T-cell (primary cell): Measurements from ENCODE around the gene SNX2. TPM values are rescaled to one million over a fixed set of nuclear protein-coding genes. Genes with fewer than 3 reads are reported as not detected.

Experiments
- ATAC-seq, 4 experiments: fragments of 200-7000 bp in 3 of 4; fragments of 150-1000 bp in 1 of 4; cut with Tn5 transposase; replicated peaks in 1 of 4; 1 replicate in 3 of 4; 2 replicates in 1 of 4; pipeline ENCODE4 v1.10.0; 2021; ENCODE audit warnings: moderate library complexity in 3 of 4, mild to moderate bottlenecking in 2 of 4, moderate number of reproducible peaks in 1 of 4
- CTCF ChIA-PET, 2 donors: fragments of 300-600 bp; sonication (Branson Sonifier 250); formaldehyde crosslinking; loops; one replicate each; lab custom pipeline; 2022; ENCODE audit warnings: antibody characterized with exemption in 2 of 2; lab: Charles Lee
- POLR2A ChIA-PET, 2 donors: fragments of 300-600 bp; sonication (Branson Sonifier 250); formaldehyde crosslinking; loops; one replicate each; lab custom pipeline; 2022; ENCODE audit warnings: antibody characterized with exemption in 2 of 2; lab: Charles Lee
- DNase-seq, 35 experiments: peaks; one replicate each; pipeline versions ENCODE4 v3.0.0 to v3.0.0-alpha.2; 2013 to 2023
- H3K27ac ChIP-seq: one replicate; pipeline ENCODE4 v1.5.1; 2013; ENCODE audit warnings: low read length
- H3K27me3 ChIP-seq, 2 experiments: replicated peaks in 1 of 2; 1 replicate in 1 of 2; 2 replicates in 1 of 2; pipeline versions ENCODE4 v1.6.1 to v1.7.0; 2013; ENCODE audit warnings: low read length in 1 of 2, mixed read lengths in 1 of 2; ENCODE audit not compliant: control insufficient read depth in 2 of 2, insufficient read depth in 2 of 2; ENCODE audit errors: extremely low read depth in 1 of 2
- H3K36me3 ChIP-seq, 2 donors: 1 replicate in 1 of 2; 2 replicates in 1 of 2; pipeline versions ENCODE4 v1.6.1 to v1.7.0; 2013; ENCODE audit warnings: low read length in 1 of 2; ENCODE audit not compliant: control insufficient read depth in 2 of 2, insufficient read depth in 1 of 2; ENCODE audit errors: extremely low read depth in 1 of 2
- H3K4me1 ChIP-seq, 2 experiments: 1 replicate in 1 of 2; 2 replicates in 1 of 2; pipeline versions ENCODE4 v1.6.1 to v1.7.0; 2013; ENCODE audit warnings: low read length in 2 of 2, mixed read lengths in 1 of 2; ENCODE audit not compliant: insufficient read depth in 2 of 2, control insufficient read depth in 1 of 2; ENCODE audit errors: extremely low read depth in 1 of 2
- H3K4me3 ChIP-seq, 2 donors: 1 replicate in 1 of 2; 2 replicates in 1 of 2; pipeline versions ENCODE4 v1.5.1 to v1.7.0; 2013; ENCODE audit warnings: mild to moderate bottlenecking in 2 of 2, low read length in 1 of 2, moderate library complexity in 1 of 2; ENCODE audit not compliant: control insufficient read depth in 1 of 2; ENCODE audit errors: extremely low read depth in 1 of 2
- H3K9me3 ChIP-seq: 2 replicates; pipeline ENCODE4 v1.7.0; 2013
- H3K27ac Mint-ChIP-seq, 2 donors: one replicate each; pipeline ENCODE4 v1.8.0; 2020 to 2021; ENCODE audit warnings: mild to moderate bottlenecking in 2 of 2, mixed read lengths in 2 of 2
- H3K27me3 Mint-ChIP-seq, 2 donors: one replicate each; pipeline ENCODE4 v1.8.0; 2021 to 2022; ENCODE audit warnings: mixed read lengths in 2 of 2
- H3K36me3 Mint-ChIP-seq: one replicate; pipeline ENCODE4 v1.8.0; 2021; ENCODE audit warnings: mixed read lengths
- H3K4me1 Mint-ChIP-seq, 3 donors: one replicate each; pipeline ENCODE4 v1.8.0; 2020 to 2022; ENCODE audit warnings: mixed read lengths in 3 of 3, mild to moderate bottlenecking in 1 of 3
- H3K4me3 Mint-ChIP-seq, 3 donors: one replicate each; pipeline ENCODE4 v1.8.0; 2020 to 2022; ENCODE audit warnings: mild to moderate bottlenecking in 3 of 3, mixed read lengths in 3 of 3, moderate library complexity in 3 of 3
- H3K9me3 Mint-ChIP-seq, 3 donors: one replicate each; pipeline ENCODE4 v1.8.0; 2020 to 2022; ENCODE audit warnings: mixed read lengths in 3 of 3
- WGBS: methylation state at CpG from one replicate; pipeline ENCODE4 v1.1.5; 2013; ENCODE audit warnings: missing lambda C conversion rate; ENCODE audit not compliant: insufficient coverage; 5-methylcytosine and 5-hydroxymethylcytosine counted together
- total RNA-seq, 35 experiments: library from RNA in 6 of 35; stranded (reverse) in 6 of 35; fragments of 120-200 nt in 1 of 35; gene quantifications; one replicate each; pipeline versions ENCODE4 v1.2.1 to v1.2.4 and lab custom pipeline; 2013 to 2026

Gene SNX2
- total RNA-seq, 5 donors from 2014 or later (not counting 1 experiment from before 2014, with no cell fraction given) = 41.8 to 56.3 (median 47.8) TPM

- DNase-seq = no peak
- no peaks in the 10 kb centered on the region for H3K4me1 ChIP-seq
- H3K9me3 Mint-ChIP-seq = peaks cover 9 to 17% (median 13%) of the 10 kb centered on the region in 3 donors
- H3K4me1 Mint-ChIP-seq = peaks cover 39 to 46% (median 40%) of the 10 kb centered on the region in 3 donors
- no peak overlapping the region for H3K27ac ChIP-seq
- CTCF ChIA-PET = interaction anchor here in 1 of 2 donors (0.6 kb wide), 1 partner anchor 330 kb away, joined by 3 read pairs; no protein-coding TSS in a partner anchor
- H3K36me3 ChIP-seq = peaks cover 0 to 3% of the 10 kb centered on the region in 2 donors
- H3K4me3 ChIP-seq = no peak overlapping the region
- H3K4me3 Mint-ChIP-seq = no peak overlapping the region
- ATAC-seq = no peak
- H3K27ac Mint-ChIP-seq = no peak overlapping the region
- H3K27me3 ChIP-seq = no peaks in the 10 kb centered on the region
- peaks cover 49% of the 10 kb centered on the region for H3K36me3 Mint-ChIP-seq
- POLR2A ChIA-PET = no interaction called here
- peaks cover 9% of the 10 kb centered on the region for H3K9me3 ChIP-seq
- H3K27me3 Mint-ChIP-seq = no peaks in the 10 kb centered on the region
These were observed 14.1 kb downstream of the SNX2 start for GRCh38 chr5:122788996-122789395.

DNA sequence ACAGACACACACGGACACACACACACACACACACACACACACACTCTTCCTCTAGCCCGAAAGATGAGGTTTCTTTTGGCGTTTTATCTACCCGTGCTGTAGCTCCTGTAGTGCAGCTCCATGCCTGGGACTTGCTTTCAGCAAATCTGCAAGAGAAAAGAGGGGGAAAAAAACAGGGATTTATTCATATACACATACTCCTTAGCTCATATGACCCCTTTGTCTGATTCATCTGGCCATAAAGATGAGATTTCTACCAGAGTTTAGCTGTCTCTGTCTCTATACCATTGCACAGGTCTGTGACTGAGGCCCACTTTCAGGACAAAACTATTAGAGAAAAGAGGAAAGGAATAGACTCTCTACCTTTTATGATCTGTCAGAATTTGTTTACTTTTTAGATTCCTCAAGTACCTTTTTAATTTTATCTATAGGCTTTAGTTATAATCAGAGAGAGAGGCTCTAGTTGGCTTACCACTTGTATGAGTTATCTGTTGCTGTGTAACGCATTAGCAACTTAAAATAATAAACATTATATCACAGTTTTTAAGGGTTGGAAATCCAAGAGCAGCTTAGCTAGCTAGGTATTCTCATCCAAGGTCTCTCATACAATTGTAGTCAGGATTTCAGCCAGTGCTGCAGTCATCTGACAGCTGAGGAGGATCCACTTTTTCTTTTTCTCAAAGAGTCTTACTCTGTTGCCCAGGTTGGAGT lies 14.7 kb downstream of the SNX2 start:
- Mint-ChIP-seq H3K4me3 (no peak overlapping the region), H3K36me3 (peaks cover 49% of the 10 kb centered on the region), H3K9me3 (peaks cover 9 to 14% (median 12%) of the 10 kb centered on the region in 3 donors), H3K27ac (no peak overlapping the region), H3K4me1 (peaks cover 35 to 40% (median 35%) of the 10 kb centered on the region in 3 donors), H3K27me3 (no peaks in the 10 kb centered on the region)
- H3K9me3 ChIP-seq = peaks cover 9% of the 10 kb centered on the region
- H3K27me3 ChIP-seq = no peaks in the 10 kb centered on the region
- H3K4me1 ChIP-seq = no peaks in the 10 kb centered on the region
- no peak for ATAC-seq
- no peak overlapping the region for H3K27ac ChIP-seq
- no CpG with 5 or more reads among the region's 5 CpGs for WGBS
- no peak overlapping the region for H3K4me3 ChIP-seq
- ChIA-PET CTCF (interaction anchor here in 1 of 2 donors (0.6 kb wide), 1 partner anchor 329 kb away, joined by 3 read pairs; no protein-coding TSS in a partner anchor), POLR2A (no interaction called here)
- peaks cover 0 to 4% of the 10 kb centered on the region in 2 donors for H3K36me3 ChIP-seq
- DNase-seq = no peak

DNA sequence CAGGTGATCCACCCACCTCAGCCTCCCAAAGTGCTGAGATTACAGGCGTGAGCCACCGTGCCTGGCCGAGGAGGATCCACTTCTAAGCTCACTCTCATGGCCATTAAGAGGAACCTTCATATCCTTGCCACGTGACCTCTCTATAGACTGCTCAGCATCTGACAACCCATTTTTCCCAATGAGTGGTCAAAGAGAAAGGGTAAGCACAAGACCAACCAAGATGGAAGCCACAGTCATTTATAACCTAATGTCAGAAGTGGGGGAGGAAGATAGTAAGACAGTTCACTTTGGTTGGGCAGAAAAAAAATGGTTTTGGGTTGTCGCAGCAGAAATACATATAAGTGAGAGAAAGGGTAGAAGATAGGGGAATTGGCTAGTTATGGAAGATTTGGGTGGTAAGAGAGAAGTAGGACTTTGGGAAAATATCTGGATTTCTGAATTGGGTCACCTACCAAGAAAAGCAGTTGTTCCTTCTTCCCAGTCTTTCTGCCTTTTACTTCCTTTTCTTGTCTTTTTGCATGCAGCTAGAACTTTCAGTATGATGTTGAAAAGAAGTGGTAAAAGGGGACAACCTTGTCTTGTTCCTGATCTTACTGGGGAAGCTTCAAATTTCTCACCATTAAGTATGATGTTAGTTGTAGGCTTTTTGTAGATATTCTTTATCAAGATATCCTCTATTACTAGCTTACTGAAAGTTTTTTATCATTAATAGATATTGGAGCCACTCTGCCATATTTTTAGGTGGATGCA lies 15.6 kb downstream of the SNX2 start:
- ATAC-seq (no peak), DNase-seq (no peak)
- Histone ChIP-seq H3K4me1 (no peaks in the 10 kb centered on the region), H3K27me3 (no peaks in the 10 kb centered on the region), H3K9me3 (peaks cover 10% of the 10 kb centered on the region), H3K4me3 (no peak overlapping the region), H3K36me3 (peaks cover 0 to 11% of the 10 kb centered on the region in 2 donors), H3K27ac (no peak overlapping the region)
- Mint-ChIP-seq H3K36me3 (peaks cover 47% of the 10 kb centered on the region), H3K27ac (no peak overlapping the region), H3K4me1 (peaks cover 30 to 37% (median 31%) of the 10 kb centered on the region in 3 donors), H3K9me3 (peaks cover 2 to 11% (median 6%) of the 10 kb centered on the region in 3 donors), H3K4me3 (no peak overlapping the region), H3K27me3 (no peaks in the 10 kb centered on the region)
- WGBS = 100% methylated on average over 4 of the region's 5 CpGs
- ChIA-PET POLR2A (no interaction called here), CTCF (no interaction called here)

GRCh38 chr5:122805481-122805880 lies 30.6 kb downstream of the SNX2 start:
- ATAC-seq (no peak), DNase-seq (no peak)
- Histone ChIP-seq H3K27me3 (no peaks in the 10 kb centered on the region), H3K4me1 (no peaks in the 10 kb centered on the region), H3K9me3 (no peaks in the 10 kb centered on the region), H3K36me3 (peaks cover 0 to 49% of the 10 kb centered on the region in 2 donors), H3K4me3 (no peak overlapping the region), H3K27ac (no peak overlapping the region)
- Mint-ChIP-seq H3K36me3 (peaks cover 64% of the 10 kb centered on the region), H3K27ac (no peak overlapping the region), H3K9me3 (no peaks in the 10 kb centered on the region), H3K27me3 (no peaks in the 10 kb centered on the region), H3K4me1 (no peaks in the 10 kb centered on the region), H3K4me3 (no peak overlapping the region)
- WGBS = no CpG with 5 or more reads among the region's 2 CpGs
- ChIA-PET POLR2A (no interaction called here), CTCF (interaction anchor here in 1 of 2 donors (0.6 kb wide), 2 partner anchors 25 to 38 kb away, joined by 4 to 8 read pairs; no protein-coding TSS in a partner anchor)

DNA sequence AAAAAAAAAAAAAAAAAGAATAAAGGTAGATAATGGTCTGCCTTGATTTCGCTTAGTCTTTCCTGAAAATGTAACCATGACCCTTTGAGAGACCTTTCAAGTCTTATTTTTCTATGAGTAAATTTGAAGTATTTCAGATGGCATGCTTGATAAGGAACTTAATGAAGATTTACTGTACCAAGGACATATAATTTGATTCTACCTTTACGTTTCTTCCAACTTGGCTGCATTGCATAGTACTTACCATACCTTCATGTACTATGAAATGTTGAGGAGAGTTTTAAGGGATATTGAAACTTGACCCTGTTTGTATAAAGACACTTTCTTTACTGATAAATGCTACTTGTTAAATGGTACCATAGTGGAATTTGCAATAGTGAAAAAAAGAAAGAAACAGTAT lies 35.5 kb downstream of the SNX2 start:
- H3K4me1 ChIP-seq = no peaks in the 10 kb centered on the region
- no peaks in the 10 kb centered on the region for H3K4me1 Mint-ChIP-seq
- H3K4me3 Mint-ChIP-seq = no peak overlapping the region
- no peak overlapping the region for H3K4me3 ChIP-seq
- H3K27ac Mint-ChIP-seq = no peak overlapping the region
- DNase-seq = no peak
- CTCF ChIA-PET = no interaction called here
- POLR2A ChIA-PET = no interaction called here
- ATAC-seq = no peak
- no CpG with 5 or more reads among the region's 2 CpGs for WGBS
- no peak overlapping the region for H3K27ac ChIP-seq
- H3K36me3 ChIP-seq = peaks cover 0 to 25% of the 10 kb centered on the region in 2 donors
- peaks cover 50% of the 10 kb centered on the region for H3K36me3 Mint-ChIP-seq
- no peaks in the 10 kb centered on the region for H3K9me3 Mint-ChIP-seq
- H3K27me3 Mint-ChIP-seq = no peaks in the 10 kb centered on the region
- H3K9me3 ChIP-seq = no peaks in the 10 kb centered on the region
- H3K27me3 ChIP-seq = no peaks in the 10 kb centered on the region

DNA sequence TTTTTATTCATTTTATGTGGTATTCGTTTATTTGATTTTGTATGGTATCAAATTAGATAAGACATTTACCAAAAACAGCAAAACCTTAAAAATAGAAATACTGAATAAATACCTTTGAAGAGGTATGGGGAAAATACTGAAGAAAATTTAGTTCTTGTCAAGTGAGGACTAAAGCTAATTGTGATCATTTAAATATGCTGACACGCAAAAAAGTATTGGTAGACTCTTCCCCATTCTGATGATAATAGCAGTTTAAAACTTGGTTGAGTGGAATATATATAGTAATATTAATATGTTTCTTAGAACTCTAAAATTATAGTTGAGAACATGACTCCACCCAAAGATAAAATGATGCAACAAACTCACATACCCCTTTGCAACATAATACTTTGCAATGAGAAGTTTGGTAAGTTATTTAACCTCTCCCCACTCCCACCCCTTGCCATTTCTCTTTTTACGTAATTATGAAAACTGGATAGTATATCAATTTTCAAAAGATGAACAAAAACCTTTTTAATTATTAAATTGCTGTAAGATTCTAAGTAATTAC lies 40.4 kb downstream of the SNX2 start:
- no peak for DNase-seq
- no peak overlapping the region for H3K27ac ChIP-seq
- peaks cover 0 to 24% of the 10 kb centered on the region in 2 donors for H3K36me3 ChIP-seq
- ChIA-PET CTCF (no interaction called here), POLR2A (interaction anchor here in 1 of 2 donors (0.6 kb wide), 1 partner anchor 35 kb away, joined by 6 read pairs; no protein-coding TSS in a partner anchor)
- H3K4me1 ChIP-seq = no peaks in the 10 kb centered on the region
- no peaks in the 10 kb centered on the region for H3K27me3 ChIP-seq
- ATAC-seq = no peak
- Mint-ChIP-seq H3K27me3 (no peaks in the 10 kb centered on the region), H3K36me3 (peaks cover 19% of the 10 kb centered on the region), H3K4me3 (no peak overlapping the region), H3K4me1 (no peaks in the 10 kb centered on the region), H3K27ac (no peak overlapping the region), H3K9me3 (no peaks in the 10 kb centered on the region)
- no CpG with 5 or more reads among the region's 3 CpGs for WGBS
- H3K9me3 ChIP-seq = no peaks in the 10 kb centered on the region
- no peak overlapping the region for H3K4me3 ChIP-seq
